ENCODE measurements around the gene MT3. TPM values are rescaled to one million over a fixed set of nuclear protein-coding genes. Genes with fewer than 3 reads are reported as not detected.

The MT3 gene
- polyA plus RNA-seq, 1 of the 3 experiments (the other 2 are of a cell fraction) = 0.43 TPM

DNA sequence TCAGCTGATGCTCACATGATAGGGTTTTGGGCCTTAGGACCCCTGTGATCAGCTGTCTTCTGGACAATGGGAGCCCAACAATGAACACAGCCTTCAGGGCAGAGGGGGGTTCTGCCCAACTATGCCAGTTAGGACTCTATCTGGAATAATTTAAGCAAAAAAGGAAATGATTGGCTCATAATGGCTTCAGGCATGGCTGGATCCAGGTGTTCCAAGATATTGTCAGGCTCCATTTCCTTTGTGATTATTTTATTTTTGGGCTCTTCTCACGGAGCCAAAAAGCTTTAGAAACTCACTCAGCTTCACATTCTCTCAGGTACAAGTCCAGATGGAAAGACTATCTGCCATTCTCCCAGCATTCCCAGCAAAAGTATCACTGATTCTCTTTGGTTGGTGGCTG lies 16.1 kb downstream of the MT3 start:
- H3K4me2 ChIP-seq = 0 out of 2 replicates have a peak overlapping the region, but pooled peaks have one; percentile 88
- H3K27me3 ChIP-seq (ENCODE audit: insufficient read depth) = no peaks in the 10 kb centered on the region
- H3K27ac ChIP-seq (ENCODE audit: low read depth in 2 of 2, low read length in 1 of 2) = peak overlapping the region in 1 of 2 experiments; percentile 96; a peak in 3 of 4 replicates
- no peak for DNase-seq
- H3K4me3 ChIP-seq (ENCODE audit: low read depth in 2 of 2, low read length in 1 of 2) = no peak overlapping the region
- H2AFZ ChIP-seq (ENCODE audit: low read depth) = no peak overlapping the region
- no peaks in the 10 kb centered on the region for H3K36me3 ChIP-seq (replicated peaks in 1 of 2; ENCODE audit: control insufficient read depth in 1 of 2, insufficient read depth in 2 of 2, low read length in 1 of 2)
- H4K20me1 ChIP-seq (ENCODE audit: insufficient read depth) = no peaks in the 10 kb centered on the region; the same call in 1 of the 2 replicates
- POLR2A ChIA-PET = no interaction called here
- TF ChIP-seq, protein P1, sequence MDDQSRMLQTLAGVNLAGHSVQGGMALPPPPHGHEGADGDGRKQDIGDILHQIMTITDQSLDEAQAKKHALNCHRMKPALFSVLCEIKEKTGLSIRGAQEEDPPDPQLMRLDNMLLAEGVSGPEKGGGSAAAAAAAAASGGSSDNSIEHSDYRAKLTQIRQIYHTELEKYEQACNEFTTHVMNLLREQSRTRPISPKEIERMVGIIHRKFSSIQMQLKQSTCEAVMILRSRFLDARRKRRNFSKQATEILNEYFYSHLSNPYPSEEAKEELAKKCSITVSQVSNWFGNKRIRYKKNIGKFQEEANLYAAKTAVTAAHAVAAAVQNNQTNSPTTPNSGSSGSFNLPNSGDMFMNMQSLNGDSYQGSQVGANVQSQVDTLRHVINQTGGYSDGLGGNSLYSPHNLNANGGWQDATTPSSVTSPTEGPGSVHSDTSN (IDR thresholded peaks at IDR 0.05) = no peak
- TF ChIP-seq ELF1 (IDR thresholded peaks at IDR 0.05) = no peak
- TF ChIP-seq GATA2 (CRISPR knock-in tag; IDR thresholded peaks at IDR 0.05) = no peak
- no peak for TF ChIP-seq NRF1 (IDR thresholded peaks at IDR 0.05; ENCODE audit: low read depth, low read length)
- TF ChIP-seq RAD21 (IDR thresholded peaks at IDR 0.05; ENCODE audit: low read length) = no peak
- TF ChIP-seq EP300 (IDR thresholded peaks at IDR 0.05; ENCODE audit: borderline replicate concordance in 1 of 2, low read depth in 1 of 2, low read length in 1 of 2) = no peak
- no peak for TF ChIP-seq SMC3 (IDR thresholded peaks at IDR 0.05; ENCODE audit: low read depth, low read length)
- no peaks in the 10 kb centered on the region for H3K9me3 ChIP-seq
- H3K9me2 ChIP-seq = no peaks in the 10 kb centered on the region
- H3K9ac ChIP-seq = no peak overlapping the region
- peaks cover 25 to 36% of the 10 kb centered on the region in 2 experiments; a peak in 3 of 4 replicates for H3K4me1 ChIP-seq (ENCODE audit: control insufficient read depth in 1 of 2, insufficient read depth in 2 of 2, low read depth in 1 of 2, low read length in 1 of 2)
- peaks cover 51% of the 10 kb centered on the region for H3F3A ChIP-seq (replicated peaks; ENCODE audit: insufficient read depth)
- peaks cover 18% of the 10 kb centered on the region for H3K79me2 ChIP-seq (ENCODE audit: insufficient read depth)
- WGBS (ENCODE audit: low lambda C conversion rate) = 88% methylated on average over 1 of the region's 1 CpG
- CTCF ChIA-PET = interaction anchor here (1.1 to 8.2 kb wide), 7 partner anchors 13 to 185 kb away, joined by 3 to 138 read pairs (median 4); no protein-coding TSS in a partner anchor

DNA sequence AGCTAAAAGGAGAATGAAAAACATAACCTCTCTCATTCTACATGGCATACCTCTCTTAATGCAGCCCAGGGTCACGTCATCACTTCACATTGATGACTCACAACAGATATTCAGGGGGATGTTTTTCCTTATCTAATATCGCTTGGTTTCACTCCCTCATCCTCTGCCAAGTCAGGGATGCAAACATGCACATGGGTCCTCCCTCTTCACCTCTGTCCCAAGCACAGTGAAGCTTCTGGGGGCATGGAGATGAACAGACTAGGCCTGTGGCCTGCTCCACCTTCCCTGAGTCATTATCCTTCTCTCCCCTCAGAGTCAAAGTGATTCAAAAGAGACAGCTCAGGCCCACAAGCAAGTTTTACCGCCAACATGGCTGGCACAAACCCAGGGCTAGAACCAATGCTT lies 16.7 kb downstream of the MT3 start:
- no peak overlapping the region for H3K4me3 ChIP-seq (ENCODE audit: low read depth in 2 of 2, low read length in 1 of 2)
- H3K27ac ChIP-seq (ENCODE audit: low read depth in 2 of 2, low read length in 1 of 2) = peak overlapping the region; percentile 86 to 96; a peak in 3 of 4 replicates
- peaks cover 31 to 40% of the 10 kb centered on the region in 2 experiments; a peak in 3 of 4 replicates for H3K4me1 ChIP-seq (ENCODE audit: control insufficient read depth in 1 of 2, insufficient read depth in 2 of 2, low read depth in 1 of 2, low read length in 1 of 2)
- no peaks in the 10 kb centered on the region; the same call in 1 of the 2 replicates for H4K20me1 ChIP-seq (ENCODE audit: insufficient read depth)
- TF ChIP-seq FOSL2 (IDR thresholded peaks at IDR 0.05; ENCODE audit: borderline replicate concordance, low read depth) = peak; percentile 61; the same call in 1 of the 2 replicates
- peak; percentile 36; the same call in 1 of the 2 replicates for TF ChIP-seq JUND (IDR thresholded peaks at IDR 0.05)
- TF ChIP-seq SIN3A (IDR thresholded peaks at IDR 0.05; ENCODE audit: borderline replicate concordance, low read depth, low read length) = 0 out of 2 replicates have a peak, but pooled peaks have one; percentile 21
- TF ChIP-seq GABPA (IDR thresholded peaks at IDR 0.05; ENCODE audit: low read depth) = no peak
- TF ChIP-seq TCF12 (IDR thresholded peaks at IDR 0.05) = peak; percentile 47; the same call in 1 of the 2 replicates
- no peak for TF ChIP-seq FOXM1 (IDR thresholded peaks at IDR 0.05; ENCODE audit: low read depth)
- TF ChIP-seq NFIC (IDR thresholded peaks at IDR 0.05; ENCODE audit: borderline replicate concordance) = peak; percentile 69
- no peak for DNase-seq
- no peaks in the 10 kb centered on the region for H3K27me3 ChIP-seq (ENCODE audit: insufficient read depth)
- peaks cover 23% of the 10 kb centered on the region for H3K79me2 ChIP-seq (ENCODE audit: insufficient read depth)
- 31% methylated on average over 3 of the region's 3 CpGs for WGBS (ENCODE audit: low lambda C conversion rate)
- CTCF ChIA-PET = interaction anchor here (1.1 to 8.2 kb wide), 5 partner anchors 13 to 184 kb away, joined by 3 to 138 read pairs (median 3); no protein-coding TSS in a partner anchor
- no peaks in the 10 kb centered on the region for H3K36me3 ChIP-seq (replicated peaks in 1 of 2; ENCODE audit: control insufficient read depth in 1 of 2, insufficient read depth in 2 of 2, low read length in 1 of 2)
- H3K4me2 ChIP-seq = peak overlapping the region; percentile 88
- POLR2A ChIA-PET = no interaction called here
- no peaks in the 10 kb centered on the region for H3K9me2 ChIP-seq
- H3F3A ChIP-seq (replicated peaks; ENCODE audit: insufficient read depth) = peaks cover 54% of the 10 kb centered on the region
- peak overlapping the region; percentile 43; the same call in 1 of the 2 replicates for H2AFZ ChIP-seq (ENCODE audit: low read depth)
- peak overlapping the region; percentile 90 for H3K9ac ChIP-seq
- no peaks in the 10 kb centered on the region for H3K9me3 ChIP-seq

Data from SK-N-SH (cell line).